ENCODE measurements around the gene DGKZ. TPM values are rescaled to one million over a fixed set of nuclear protein-coding genes. Genes with fewer than 3 reads are reported as not detected.

Gene DGKZ
- total and polyA plus RNA-seq, 2 donors (not counting 3 experiments of a cell fraction or from before 2014, with no cell fraction given): 88.8 to 127 TPM

GRCh38 chr11:46336563-46337180, 10.6 kb upstream of the DGKZ start:
- no TSS peak for BruUV-seq (replicated peaks)
- dilution Hi-C loops (cut with MboI; ENCODE audit: extremely low pct_ligation_motif_present, low sequenced_read_pairs): no loop called here

More at GRCh38 chr11:46336563-46337180, 10.6 kb upstream of the DGKZ start:
- Histone ChIP-seq H3K27ac (ENCODE audit: insufficient read depth, low read depth, low read length) (no peak overlapping the region), H3K4me3 (replicated peaks in 1 of 3; ENCODE audit: insufficient read depth in 1 of 3, low read depth in 1 of 3, low read length in 3 of 3) (no peak overlapping the region), H3K4me2 (ENCODE audit: insufficient read depth, low read length) (no peak overlapping the region), H3K9me3 (replicated peaks; ENCODE audit: control insufficient read depth, insufficient read depth, low read length) (no peaks in the 10 kb centered on the region), H3K9me1 (replicated peaks; ENCODE audit: control insufficient read depth, extremely low read depth, insufficient read depth, low read length) (no peaks in the 10 kb centered on the region), H2AFZ (ENCODE audit: low read depth, low read length) (no peak overlapping the region), H3K79me2 (ENCODE audit: control insufficient read depth, insufficient read depth, low read length) (no peaks in the 10 kb centered on the region), H4K20me1 (replicated peaks; ENCODE audit: control insufficient read depth, extremely low read depth, insufficient read depth, low read length) (no peaks in the 10 kb centered on the region), H3K9ac (replicated peaks; ENCODE audit: extremely low read depth, insufficient read depth, low read length) (no peak overlapping the region), H3K4me1 (ENCODE audit: control insufficient read depth, extremely low read depth, insufficient read depth, low read length) (peaks cover 5% of the 10 kb centered on the region), H3K36me3 (ENCODE audit: control insufficient read depth in 2 of 2, extremely low read depth in 1 of 2, insufficient read depth in 2 of 2, low read length in 2 of 2) (no peaks in the 10 kb centered on the region), H3K27me3 (ENCODE audit: control insufficient read depth in 2 of 2, insufficient read depth in 2 of 2, low read length in 2 of 2) (peaks cover 25 to 27% of the 10 kb centered on the region in 2 experiments)
- no peak for DNase-seq (ENCODE audit: low read depth, low spot score)
- FAIRE-seq: no peak
- POLR2A ChIA-PET: no interaction called here
- CTCF ChIA-PET: interaction anchor here (0.7 to 1.2 kb wide), 2 partner anchors 28 to 359 kb away, joined by 3 read pairs; no protein-coding TSS in a partner anchor
- TF ChIP-seq MYC (IDR thresholded peaks at IDR 0.05; ENCODE audit: low read depth, low read length) (no peak), JUN (IDR thresholded peaks at IDR 0.05; ENCODE audit: borderline replicate concordance, insufficient read depth, insufficient read length, low read depth) (no peak), MAX (IDR thresholded peaks at IDR 0.05; ENCODE audit: insufficient read depth, insufficient read length) (no peak), POLR2A (IDR thresholded peaks at IDR 0.05; ENCODE audit: low read depth, low read length) (no peak), CTCF (IDR thresholded peaks at IDR 0.05; ENCODE audit: extremely low read depth in 1 of 2, insufficient read depth in 1 of 2, low read depth in 1 of 2, low read length in 2 of 2) (no peak), EZH2 (IDR thresholded peaks at IDR 0.05; ENCODE audit: borderline replicate concordance, low read depth, low read length, severe bottlenecking) (no peak), GATA2 (IDR thresholded peaks at IDR 0.05; ENCODE audit: insufficient read depth, insufficient read length, low read depth, low read length) (no peak), POLR2AphosphoS5 (IDR thresholded peaks at IDR 0.05; ENCODE audit: insufficient read depth, low read depth, low read length) (no peak), FOS (IDR thresholded peaks at IDR 0.05; ENCODE audit: borderline replicate concordance, insufficient read depth, low read length) (no peak)
- intact Hi-C loops (cut with micrococcal nuclease): no loop called here
